LNCaP clone FGC (cell line): ENCODE measurements around the gene KCNA5.

ENCODE experiments used
- DNase-seq: peaks from one replicate; pipeline ENCODE4 v3.0.0-alpha.2; 2011; ENCODE audit warnings: low read depth
- H3K4me3 ChIP-seq: 2 replicates; pipeline ENCODE4 v1.5.1; 2011; ENCODE audit warnings: mild to moderate bottlenecking, low read depth, low read length, control low read depth
- TF ChIP-seq, protein P1 (sequence below): IDR thresholded peaks from 2 replicates; pipeline ENCODE4 v1.5.1; 2012; ENCODE audit warnings: mild to moderate bottlenecking; ENCODE audit not compliant: control insufficient read depth, insufficient read depth; ENCODE audit errors: extremely low read depth

KCNA5 gene

DNA sequence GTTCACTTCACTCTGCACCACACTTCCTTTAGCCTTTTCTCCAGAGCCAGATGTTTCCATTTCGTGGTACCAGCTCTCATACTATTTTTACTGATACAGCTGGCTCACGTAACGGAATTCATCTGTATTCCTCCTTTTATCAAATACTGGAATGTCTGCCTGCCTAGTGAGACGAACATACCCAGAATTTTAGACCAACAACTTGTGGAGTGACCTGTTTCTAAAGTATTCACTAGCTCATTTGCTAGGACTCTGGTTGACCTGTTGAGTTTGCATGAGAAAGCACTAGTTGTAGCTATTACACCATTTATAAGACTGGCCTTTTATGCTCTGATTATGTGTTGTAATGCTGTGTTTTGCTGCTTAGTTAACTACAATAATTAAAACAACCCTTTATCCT lies 22.6 kb downstream of the KCNA5 start:
- no peak for DNase-seq
- no peak overlapping the region for H3K4me3 ChIP-seq
- TF ChIP-seq, protein P1, sequence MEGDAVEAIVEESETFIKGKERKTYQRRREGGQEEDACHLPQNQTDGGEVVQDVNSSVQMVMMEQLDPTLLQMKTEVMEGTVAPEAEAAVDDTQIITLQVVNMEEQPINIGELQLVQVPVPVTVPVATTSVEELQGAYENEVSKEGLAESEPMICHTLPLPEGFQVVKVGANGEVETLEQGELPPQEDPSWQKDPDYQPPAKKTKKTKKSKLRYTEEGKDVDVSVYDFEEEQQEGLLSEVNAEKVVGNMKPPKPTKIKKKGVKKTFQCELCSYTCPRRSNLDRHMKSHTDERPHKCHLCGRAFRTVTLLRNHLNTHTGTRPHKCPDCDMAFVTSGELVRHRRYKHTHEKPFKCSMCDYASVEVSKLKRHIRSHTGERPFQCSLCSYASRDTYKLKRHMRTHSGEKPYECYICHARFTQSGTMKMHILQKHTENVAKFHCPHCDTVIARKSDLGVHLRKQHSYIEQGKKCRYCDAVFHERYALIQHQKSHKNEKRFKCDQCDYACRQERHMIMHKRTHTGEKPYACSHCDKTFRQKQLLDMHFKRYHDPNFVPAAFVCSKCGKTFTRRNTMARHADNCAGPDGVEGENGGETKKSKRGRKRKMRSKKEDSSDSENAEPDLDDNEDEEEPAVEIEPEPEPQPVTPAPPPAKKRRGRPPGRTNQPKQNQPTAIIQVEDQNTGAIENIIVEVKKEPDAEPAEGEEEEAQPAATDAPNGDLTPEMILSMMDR = no peak

DNA sequence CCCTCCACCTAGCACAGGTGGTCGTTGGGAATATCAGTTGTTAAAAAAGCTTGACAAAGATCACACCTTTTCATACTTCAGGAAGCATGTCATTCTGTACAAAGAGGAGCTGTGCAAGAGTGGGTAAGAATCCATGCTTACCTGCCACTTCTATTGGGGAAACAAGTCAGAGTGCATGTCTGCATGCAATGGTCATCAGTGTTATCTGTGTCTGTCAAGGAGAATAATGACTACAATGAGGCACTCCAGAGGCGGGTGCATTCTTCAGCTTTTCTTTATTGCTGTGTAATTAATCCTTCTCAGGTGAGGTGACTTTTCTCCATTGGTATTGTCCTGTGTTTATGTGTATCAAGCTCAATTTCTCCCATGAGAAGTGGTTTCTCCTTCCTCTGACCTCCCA lies 24.4 kb downstream of the KCNA5 start:
- H3K4me3 ChIP-seq = no peak overlapping the region
- DNase-seq = no peak
- TF ChIP-seq, protein P1 = no peak

DNA sequence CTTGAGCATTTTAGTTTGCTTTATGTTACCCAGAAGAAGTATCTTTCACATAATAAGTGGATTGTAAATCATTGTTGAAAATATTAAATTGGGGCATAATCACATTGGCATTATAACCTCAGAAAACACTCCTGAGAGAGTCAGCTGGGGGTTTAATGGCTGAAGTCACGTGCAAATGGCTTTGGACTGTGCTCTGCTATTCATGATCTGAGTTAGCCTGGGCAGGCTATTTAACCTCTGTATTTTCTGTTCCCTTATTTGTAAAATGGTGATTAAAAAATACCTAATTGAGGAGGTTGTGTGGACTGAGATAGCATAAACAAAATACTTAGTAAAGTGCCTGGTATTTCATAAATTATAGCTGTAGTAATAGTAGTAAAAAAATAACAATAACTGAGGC lies 24.9 kb downstream of the KCNA5 start:
- TF ChIP-seq, protein P1 = no peak
- H3K4me3 ChIP-seq = no peak overlapping the region
- DNase-seq = no peak

DNA sequence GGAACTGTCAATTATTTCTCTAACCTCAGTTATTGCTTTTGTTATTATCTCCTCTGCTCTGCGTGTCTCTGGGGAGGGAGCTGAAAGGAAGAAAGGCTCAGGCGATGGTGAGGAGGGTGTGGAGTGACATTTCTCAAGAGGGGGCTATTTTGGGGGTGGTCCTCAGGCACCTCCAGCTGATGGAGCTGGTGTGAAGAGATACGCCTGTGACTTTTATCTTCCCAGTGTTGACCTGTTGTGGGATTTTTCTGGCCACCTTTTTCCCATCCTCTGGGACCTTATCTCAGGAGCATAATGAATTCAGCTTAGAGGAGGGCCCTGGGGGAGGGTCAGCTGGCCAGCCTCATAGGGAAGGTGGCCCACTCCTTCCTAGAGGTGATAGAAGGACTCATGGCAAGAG lies 26.4 kb downstream of the KCNA5 start:
- TF ChIP-seq, protein P1 = no peak

DNA sequence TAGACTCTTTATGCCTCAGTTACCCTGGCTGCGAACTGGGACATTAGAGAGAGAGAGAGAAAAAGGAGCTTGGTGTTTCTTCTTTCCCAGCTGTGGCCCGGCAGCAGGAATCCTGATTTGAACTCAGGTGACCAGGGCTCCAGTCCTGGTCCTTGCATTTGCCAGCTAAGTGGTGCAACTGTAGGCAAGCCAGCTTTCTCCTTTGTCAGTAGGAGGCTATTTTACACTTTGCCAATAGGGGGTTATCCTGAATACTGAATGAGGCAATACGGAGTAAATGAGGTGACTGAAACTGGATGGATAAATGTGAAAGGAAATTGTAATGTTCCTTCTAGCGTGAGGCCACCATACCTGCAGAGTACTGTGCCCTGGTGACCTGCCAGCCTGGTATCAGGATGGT lies 27.8 kb downstream of the KCNA5 start:
- no peak overlapping the region for H3K4me3 ChIP-seq
- no peak for DNase-seq

More for the DNA sequence above, 26.4 kb downstream of the KCNA5 start:
- DNase-seq = no peak
- no peak overlapping the region for H3K4me3 ChIP-seq

DNA sequence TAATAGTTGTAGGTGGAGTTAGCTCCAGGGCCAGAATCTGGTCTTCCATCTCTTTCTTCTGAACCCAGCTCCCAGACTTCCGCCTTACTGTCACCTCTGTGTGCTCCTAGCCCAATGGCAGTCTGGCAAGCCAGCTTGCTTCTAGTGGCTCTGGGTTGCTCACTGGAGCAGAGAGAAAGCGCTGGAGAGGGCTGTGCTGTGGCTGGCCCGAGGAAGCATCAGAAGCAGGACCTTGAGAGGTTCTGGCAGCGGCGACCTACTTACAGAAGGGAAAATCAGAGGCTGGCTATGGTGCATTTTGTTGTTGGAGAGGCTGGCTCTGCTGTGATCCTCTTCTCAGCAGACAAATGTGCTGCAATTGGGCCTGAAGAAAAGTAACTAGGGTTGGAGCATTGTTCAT lies 28.6 kb downstream of the KCNA5 start:
- DNase-seq = no peak
- H3K4me3 ChIP-seq = no peak overlapping the region
- TF ChIP-seq, protein P1 = no peak

More for the DNA sequence above, 27.8 kb downstream of the KCNA5 start:
- TF ChIP-seq, protein P1 = no peak

DNA sequence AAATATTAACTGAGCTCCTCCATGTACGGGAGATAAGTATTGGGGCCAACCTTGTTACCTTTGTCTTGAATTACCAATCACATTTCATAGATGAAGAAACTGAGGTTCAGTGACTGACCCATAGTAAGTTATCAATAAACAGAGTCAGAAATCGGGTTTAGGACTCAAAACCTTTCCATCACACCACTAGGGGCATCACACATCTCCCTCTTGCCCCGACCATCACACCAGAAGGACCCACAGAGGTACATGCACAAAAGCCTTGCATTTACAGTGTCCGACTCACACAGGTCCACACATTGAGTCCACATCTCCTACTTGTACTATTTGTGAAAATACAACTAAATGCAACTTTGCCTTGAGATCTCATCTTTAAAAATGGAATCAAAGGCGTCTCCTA lies 29.4 kb downstream of the KCNA5 start:
- H3K4me3 ChIP-seq = no peak overlapping the region
- TF ChIP-seq, protein P1 = no peak
- no peak for DNase-seq
